ENCODE measurements around the gene HIBADH.
"Not testable (repeated sequence)": the region's sequence is repeated elsewhere in the genome, so short reads cannot be mapped to it uniquely, and the experiment has no call there.

The HIBADH gene

DNA sequence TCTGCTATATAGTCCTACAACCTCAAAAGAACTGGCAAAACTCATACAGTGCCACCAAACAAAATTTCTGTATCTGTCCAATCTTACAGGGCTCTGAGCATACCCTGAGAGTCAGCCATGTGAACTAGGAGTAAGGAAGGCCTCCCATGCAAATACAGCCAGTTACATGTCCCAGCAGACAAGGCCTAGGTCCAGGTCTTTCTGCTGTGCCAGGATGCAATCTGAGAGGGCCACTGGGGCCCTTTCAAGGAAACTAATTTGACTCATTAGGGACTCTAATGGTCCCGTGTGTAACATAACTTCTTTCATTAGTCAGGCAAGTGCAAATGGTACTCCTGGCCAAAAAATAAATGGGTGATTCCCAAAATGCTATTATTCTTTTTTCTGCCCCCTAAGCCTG lies 17.9 kb upstream of the HIBADH start:
- no peaks in the 10 kb centered on the region for H3K36me3 ChIP-seq (ENCODE audit: insufficient read depth, low read length)
- no peak overlapping the region for H2AFZ ChIP-seq (ENCODE audit: low read length)
- H3K9me2 ChIP-seq (replicated peaks; ENCODE audit: low read depth, low read length): no peaks in the 10 kb centered on the region
- no peaks in the 10 kb centered on the region for H3K4me1 ChIP-seq (ENCODE audit: insufficient read depth, low read length, poor library complexity, severe bottlenecking)
- H3F3A ChIP-seq (ENCODE audit: low read depth): no peaks in the 10 kb centered on the region
- no peaks in the 10 kb centered on the region for H3K9me3 ChIP-seq (ENCODE audit: insufficient read depth, low read depth, low read length)
- H3K9ac ChIP-seq (ENCODE audit: low read depth, low read length, poor library complexity, severe bottlenecking): no peak overlapping the region
- H3K79me2 ChIP-seq (ENCODE audit: insufficient read depth, low read length): no peaks in the 10 kb centered on the region
- no peaks in the 10 kb centered on the region for H3K27me3 ChIP-seq (ENCODE audit: insufficient read depth, low read length, poor library complexity, severe bottlenecking)
- H3K4me2 ChIP-seq (ENCODE audit: low read depth, low read length, poor library complexity, severe bottlenecking): no peak overlapping the region
- no peaks in the 10 kb centered on the region for H4K20me1 ChIP-seq (ENCODE audit: insufficient read depth, low read length, poor library complexity, severe bottlenecking)
- TF ChIP-seq EZH2phosphoT487 (IDR thresholded peaks at IDR 0.05; ENCODE audit: borderline replicate concordance): no peak
- no peak for TF ChIP-seq CTCF (conservative IDR thresholded peaks at IDR 0.05; ENCODE audit: low read length)
- H3K4me3 ChIP-seq (ENCODE audit: low read length, poor library complexity, severe bottlenecking): no peak overlapping the region

DNA sequence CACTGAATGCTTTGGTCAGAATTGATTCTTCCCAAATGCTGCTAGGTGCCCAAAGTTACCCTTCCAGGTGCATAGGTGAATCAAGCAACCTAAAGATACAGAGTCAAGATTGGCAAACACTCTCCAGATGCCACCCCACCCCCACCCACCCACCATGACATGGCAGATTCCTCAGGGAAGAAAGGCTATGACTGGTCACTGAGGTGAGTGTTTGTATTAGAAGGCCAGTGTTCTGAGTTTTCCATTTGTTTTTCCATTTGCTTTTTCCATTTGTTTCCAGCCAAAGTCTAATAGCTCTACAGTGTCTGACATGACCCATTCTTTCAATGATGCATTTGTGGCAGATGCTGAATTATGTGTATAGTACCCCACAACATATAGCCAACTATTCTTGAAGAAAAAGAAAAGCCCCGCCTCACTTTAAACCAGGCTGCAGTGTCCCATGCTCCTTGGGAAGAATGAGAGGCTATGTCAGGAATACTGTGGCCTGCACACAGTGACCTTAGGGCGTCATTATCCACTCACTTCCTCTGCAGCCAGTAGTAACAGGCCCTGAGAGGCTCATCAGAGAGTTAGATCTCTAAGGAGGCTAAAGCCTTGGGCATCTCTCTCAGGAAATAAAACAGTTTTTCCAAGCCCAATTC lies 16.1 kb upstream of the HIBADH start:
- H3K36me3 ChIP-seq (ENCODE audit: insufficient read depth, low read length): no peaks in the 10 kb centered on the region
- H3K9ac ChIP-seq (ENCODE audit: low read depth, low read length, poor library complexity, severe bottlenecking): no peak overlapping the region
- no peaks in the 10 kb centered on the region for H3F3A ChIP-seq (ENCODE audit: low read depth)
- H3K4me1 ChIP-seq (ENCODE audit: insufficient read depth, low read length, poor library complexity, severe bottlenecking): no peaks in the 10 kb centered on the region
- H3K4me3 ChIP-seq (ENCODE audit: low read length, poor library complexity, severe bottlenecking): no peak overlapping the region
- no peaks in the 10 kb centered on the region for H4K20me1 ChIP-seq (ENCODE audit: insufficient read depth, low read length, poor library complexity, severe bottlenecking)
- H3K9me3 ChIP-seq (ENCODE audit: insufficient read depth, low read depth, low read length): no peaks in the 10 kb centered on the region
- H2AFZ ChIP-seq (ENCODE audit: low read length): no peak overlapping the region
- no peaks in the 10 kb centered on the region for H3K27me3 ChIP-seq (ENCODE audit: insufficient read depth, low read length, poor library complexity, severe bottlenecking)
- no peak for TF ChIP-seq CTCF (conservative IDR thresholded peaks at IDR 0.05; ENCODE audit: low read length)
- TF ChIP-seq EZH2phosphoT487 (IDR thresholded peaks at IDR 0.05; ENCODE audit: borderline replicate concordance): no peak
- no peaks in the 10 kb centered on the region for H3K79me2 ChIP-seq (ENCODE audit: insufficient read depth, low read length)
- H3K9me2 ChIP-seq (replicated peaks; ENCODE audit: low read depth, low read length): no peaks in the 10 kb centered on the region
- no peak overlapping the region for H3K4me2 ChIP-seq (ENCODE audit: low read depth, low read length, poor library complexity, severe bottlenecking)

DNA sequence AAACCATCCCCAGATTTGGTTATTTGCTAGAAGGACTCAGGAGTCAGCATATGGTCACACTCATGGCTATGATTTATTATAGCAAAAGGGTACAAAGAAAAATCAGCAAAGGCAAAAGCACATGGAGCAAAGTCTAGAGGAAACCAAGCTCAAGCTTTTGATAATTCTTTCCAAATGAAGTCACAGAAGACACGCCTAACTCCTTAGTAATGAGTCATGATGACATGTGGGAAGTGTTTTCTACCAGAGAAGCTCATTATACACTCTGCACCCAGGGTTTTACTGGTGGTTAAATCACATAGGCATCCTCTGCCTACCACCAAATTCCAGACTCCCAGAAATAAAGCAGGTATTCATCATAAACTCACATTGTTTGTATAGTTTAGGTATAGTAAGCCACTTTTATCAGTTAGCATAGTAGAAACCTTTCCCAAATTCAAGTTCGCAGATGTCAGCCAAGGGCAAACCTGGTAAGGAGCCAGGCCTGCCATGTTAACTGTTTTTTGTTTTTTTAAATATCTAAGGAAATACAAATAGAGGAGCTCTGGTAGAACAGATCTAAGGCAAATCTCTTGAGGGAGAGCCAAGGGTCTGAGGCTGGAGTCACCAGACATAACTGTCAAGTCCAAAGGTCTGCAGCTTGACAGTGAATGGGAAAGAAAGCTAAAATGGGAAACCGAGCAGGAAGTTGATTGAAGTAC lies 15.4 kb upstream of the HIBADH start:
- H3K9me2 ChIP-seq (replicated peaks; ENCODE audit: low read depth, low read length): no peaks in the 10 kb centered on the region
- no peak overlapping the region for H2AFZ ChIP-seq (ENCODE audit: low read length)
- H3K36me3 ChIP-seq (ENCODE audit: insufficient read depth, low read length): no peaks in the 10 kb centered on the region
- H3K9ac ChIP-seq (ENCODE audit: low read depth, low read length, poor library complexity, severe bottlenecking): no peak overlapping the region
- no peaks in the 10 kb centered on the region for H3K27me3 ChIP-seq (ENCODE audit: insufficient read depth, low read length, poor library complexity, severe bottlenecking)
- no peak overlapping the region for H3K4me3 ChIP-seq (ENCODE audit: low read length, poor library complexity, severe bottlenecking)
- no peaks in the 10 kb centered on the region for H3F3A ChIP-seq (ENCODE audit: low read depth)
- no peaks in the 10 kb centered on the region for H3K4me1 ChIP-seq (ENCODE audit: insufficient read depth, low read length, poor library complexity, severe bottlenecking)
- H4K20me1 ChIP-seq (ENCODE audit: insufficient read depth, low read length, poor library complexity, severe bottlenecking): no peaks in the 10 kb centered on the region
- no peak overlapping the region for H3K4me2 ChIP-seq (ENCODE audit: low read depth, low read length, poor library complexity, severe bottlenecking)
- H3K9me3 ChIP-seq (ENCODE audit: insufficient read depth, low read depth, low read length): no peaks in the 10 kb centered on the region
- TF ChIP-seq CTCF (conservative IDR thresholded peaks at IDR 0.05; ENCODE audit: low read length) (no peak), EZH2phosphoT487 (IDR thresholded peaks at IDR 0.05; ENCODE audit: borderline replicate concordance) (no peak)
- no peaks in the 10 kb centered on the region for H3K79me2 ChIP-seq (ENCODE audit: insufficient read depth, low read length)

- H4K20me1 ChIP-seq (ENCODE audit: insufficient read depth, low read length, poor library complexity, severe bottlenecking); H3K36me3 ChIP-seq (ENCODE audit: insufficient read depth, low read length); H3K9me2 ChIP-seq (replicated peaks; ENCODE audit: low read depth, low read length); H3K4me1 ChIP-seq (ENCODE audit: insufficient read depth, low read length, poor library complexity, severe bottlenecking); H3F3A ChIP-seq (ENCODE audit: low read depth); H3K9ac ChIP-seq (ENCODE audit: low read depth, low read length, poor library complexity, severe bottlenecking); H3K79me2 ChIP-seq (ENCODE audit: insufficient read depth, low read length); H3K4me2 ChIP-seq (ENCODE audit: low read depth, low read length, poor library complexity, severe bottlenecking); H3K9me3 ChIP-seq (ENCODE audit: insufficient read depth, low read depth, low read length); H3K27me3 ChIP-seq (ENCODE audit: insufficient read depth, low read length, poor library complexity, severe bottlenecking); H3K4me3 ChIP-seq (ENCODE audit: low read length, poor library complexity, severe bottlenecking); H2AFZ ChIP-seq (ENCODE audit: low read length): not testable (repeated sequence)
Observed at GRCh38 chr7:27674126-27674525, 11.4 kb upstream of the HIBADH start.

Measured in Loucy (cell line).